HCT116 (cell line): ENCODE data around the gene CBX8. TPM values are rescaled to one million over a fixed set of nuclear protein-coding genes. Genes with fewer than 3 reads are reported as not detected.

Experiments used
- ATAC-seq: fragments of 200-7000 bp; cut with Tn5 transposase; 2 replicates; pipeline ENCODE4 v1.9.1; 2020; ENCODE audit warnings: mild to moderate bottlenecking, moderate library complexity
- BruUV-seq: library from RNA; stranded (reverse); fragments of 400-500 nt; replicated peaks from 2 replicates; lab custom pipeline; 2021; lab: Mats Ljungman, UMichigan
- CTCF ChIA-PET: fragments of 300-600 bp; sonication (Branson Sonifier 250); formaldehyde crosslinking; loops from one replicate; lab custom pipeline; 2021; ENCODE audit warnings: antibody characterized with exemption; lab: Charles Lee
- POLR2A ChIA-PET: fragments of 300-600, 350-600 bp; sonication (Branson Sonifier 250); formaldehyde crosslinking; loops from one replicate; lab custom pipeline; 2021; ENCODE audit warnings: antibody characterized with exemption; lab: Charles Lee
- RAD21 ChIA-PET, 2 experiments: fragments of 300-600 bp; sonication (Branson Sonifier 250); formaldehyde crosslinking; loops; one replicate each; lab custom pipeline; 2023; ENCODE audit warnings: low total read pairs in 2 of 2; ENCODE audit not compliant: uncharacterized antibody in 2 of 2, unreplicated experiment in 2 of 2, low non-redundant PET in 1 of 2; lab: Charles Lee
- DNase-seq: peaks from one replicate; pipeline ENCODE4 v3.0.0-alpha.2; 2010; ENCODE audit warnings: low read depth, low spot score
- H2AFZ ChIP-seq: fragments of 200-600 bp; shearing (Covaris generic), sonication (generic); 2 replicates; pipeline ENCODE4 v1.6.1; 2017; ENCODE audit warnings: low read depth, mixed run types, mixed read lengths, antibody characterized with exemption, low read length; ENCODE audit not compliant: poor library complexity, severe bottlenecking
- H3K27ac ChIP-seq: 2 replicates; pipeline ENCODE4 v1.5.1; 2012; ENCODE audit warnings: low read depth, low read length
- H3K27me3 ChIP-seq: fragments of 200-600 bp; sonication (generic); 2 replicates; pipeline ENCODE4 v1.6.1; 2016; ENCODE audit warnings: mixed run types, low read length, mixed read lengths; ENCODE audit not compliant: insufficient read depth
- H3K36me3 ChIP-seq, 2 experiments: fragments of 200-500 bp in 1 of 2; fragments of 200-600 bp in 1 of 2; sonication (Bioruptor generic) in 1 of 2; sonication (generic) in 1 of 2; 2 replicates each; pipeline versions ENCODE4 v1.5.1 to v1.6.1; 2014 to 2016; ENCODE audit warnings: low read length in 2 of 2, inconsistent platforms in 1 of 2, mixed read lengths in 1 of 2, mixed run types in 1 of 2; ENCODE audit not compliant: insufficient read depth in 2 of 2, control insufficient read depth in 1 of 2
- H3K4me1 ChIP-seq, 2 experiments: fragments of 200-600 bp in 1 of 2; sonication (generic) in 1 of 2; 2 replicates each; pipeline versions ENCODE4 v1.5.1 to v1.6.1; 2012 to 2017; ENCODE audit warnings: low read length in 2 of 2, inconsistent platforms in 1 of 2, mild to moderate bottlenecking in 1 of 2, mixed read lengths in 1 of 2, mixed run types in 1 of 2, moderate library complexity in 1 of 2; ENCODE audit not compliant: insufficient read depth in 2 of 2, control insufficient read depth in 1 of 2
- H3K4me2 ChIP-seq: fragments of 200-600 bp; sonication (generic); 2 replicates; pipeline ENCODE4 v1.6.1; 2017; ENCODE audit warnings: mixed run types, low read length, mixed read lengths
- H3K4me3 ChIP-seq, 2 experiments: fragments of 200-600 bp in 1 of 2; sonication (generic) in 1 of 2; replicated peaks in 1 of 2; 2 replicates each; pipeline ENCODE4 v1.5.1; 2011 to 2016; ENCODE audit warnings: low read length in 2 of 2, control low read depth in 1 of 2, low read depth in 1 of 2, mild to moderate bottlenecking in 1 of 2, mixed read lengths in 1 of 2, mixed run types in 1 of 2
- H3K79me2 ChIP-seq: fragments of 200-600 bp; sonication (generic); 2 replicates; pipeline ENCODE4 v1.6.1; 2017; ENCODE audit warnings: mild to moderate bottlenecking, mixed run types, low read length, moderate library complexity, mixed read lengths; ENCODE audit not compliant: insufficient read depth
- H3K9ac ChIP-seq: fragments of 200-600 bp; sonication (generic); 2 replicates; pipeline ENCODE4 v1.6.1; 2016; ENCODE audit warnings: low read length, mixed read lengths
- H3K9me2 ChIP-seq: fragments of 200-600 bp; sonication (generic), shearing (Covaris generic); 2 replicates; pipeline ENCODE4 v1.6.1; 2017; ENCODE audit warnings: mixed run types, mild to moderate bottlenecking, moderate library complexity; ENCODE audit not compliant: insufficient read depth
- H3K9me3 ChIP-seq, 2 experiments: fragments of 200-500 bp in 1 of 2; fragments of 200-600 bp in 1 of 2; sonication (Bioruptor generic) in 1 of 2; sonication (generic) in 1 of 2; 2 replicates each; pipeline ENCODE4 v1.6.1; 2014 to 2017; ENCODE audit warnings: low read length in 2 of 2, mixed read lengths in 2 of 2, inconsistent platforms in 1 of 2, low read depth in 1 of 2, mild to moderate bottlenecking in 1 of 2, mixed run types in 1 of 2, moderate library complexity in 1 of 2; ENCODE audit not compliant: control insufficient read depth in 1 of 2, insufficient read depth in 1 of 2
- H4K20me1 ChIP-seq: fragments of 200-600 bp; sonication (generic), shearing (Covaris generic); 2 replicates; pipeline ENCODE4 v1.6.1; 2017; ENCODE audit warnings: mixed run types, mild to moderate bottlenecking, moderate library complexity; ENCODE audit not compliant: insufficient read depth
- ELF1 ChIP-seq: IDR thresholded peaks from 2 replicates; pipeline ENCODE4 v1.6.1; 2012; ENCODE audit warnings: low read depth, borderline replicate concordance
- POLR2A ChIP-seq: IDR thresholded peaks from 2 replicates; pipeline ENCODE4 v1.7.0; 2011; ENCODE audit warnings: borderline replicate concordance; ENCODE audit not compliant: insufficient read depth, insufficient read length; ENCODE audit errors: extremely low read depth
- ZNF274 ChIP-seq: fragments of 200-500 bp; sonication (Bioruptor generic); IDR thresholded peaks from 2 replicates; pipeline ENCODE4 v1.6.1; 2014; ENCODE audit warnings: mild to moderate bottlenecking, low read depth, low read length, inconsistent platforms
- intact Hi-C: fragments of 100-400 bp; cut with micrococcal nuclease; formaldehyde crosslinking; loops from 2 replicates; pipeline ENCODE4 v1.10.0; 2022
- total RNA-seq: library from RNA; stranded (reverse); gene quantifications from one replicate; pipeline ENCODE4 v1.2.1, GENCODE V29; 2021; ENCODE audit not compliant: unreplicated experiment
- TF ChIP-seq, protein P1 (sequence below): IDR thresholded peaks from 2 replicates; pipeline ENCODE4 v1.6.1; 2012; ENCODE audit warnings: low read depth

CBX8 gene
- total RNA-seq, 1 experiment from 2014 or later: 29.0 TPM

- RAD21 ChIA-PET: no interaction called here
- Histone ChIP-seq H3K4me2 (no peak overlapping the region), H3K4me3 (no peak overlapping the region), H3K36me3 (peaks cover 0 to under 1% of the 10 kb centered on the region in 2 experiments; a peak in 1 of 4 replicates), H3K79me2 (peaks cover 27% of the 10 kb centered on the region), H2AFZ (no peak overlapping the region), H3K9ac (no peak overlapping the region), H3K9me3 (no peaks in the 10 kb centered on the region), H3K9me2 (no peaks in the 10 kb centered on the region), H4K20me1 (peaks cover 4% of the 10 kb centered on the region; the same call in 1 of the 2 replicates), H3K27me3 (no peaks in the 10 kb centered on the region), H3K27ac (no peak overlapping the region; the same call in 1 of the 2 replicates), H3K4me1 (peaks cover 41 to 56% of the 10 kb centered on the region in 2 experiments)
- no peak for ATAC-seq
- intact Hi-C loops: no loop called here
- BruUV-seq: no TSS peak
- CTCF ChIA-PET: interaction anchor here (1.1 to 4.5 kb wide), 5 partner anchors 9 to 145 kb away, joined by 4 to 67 read pairs (median 6); partner anchors contain the start of gene CBX8
- POLR2A ChIA-PET: interaction anchor here (0.5 to 2.9 kb wide), 3 partner anchors 9 to 164 kb away, joined by 4 to 73 read pairs (median 8); no protein-coding TSS in a partner anchor
- TF ChIP-seq POLR2A (no peak), ZNF274 (no peak), ELF1 (no peak)
- TF ChIP-seq, protein P1, sequence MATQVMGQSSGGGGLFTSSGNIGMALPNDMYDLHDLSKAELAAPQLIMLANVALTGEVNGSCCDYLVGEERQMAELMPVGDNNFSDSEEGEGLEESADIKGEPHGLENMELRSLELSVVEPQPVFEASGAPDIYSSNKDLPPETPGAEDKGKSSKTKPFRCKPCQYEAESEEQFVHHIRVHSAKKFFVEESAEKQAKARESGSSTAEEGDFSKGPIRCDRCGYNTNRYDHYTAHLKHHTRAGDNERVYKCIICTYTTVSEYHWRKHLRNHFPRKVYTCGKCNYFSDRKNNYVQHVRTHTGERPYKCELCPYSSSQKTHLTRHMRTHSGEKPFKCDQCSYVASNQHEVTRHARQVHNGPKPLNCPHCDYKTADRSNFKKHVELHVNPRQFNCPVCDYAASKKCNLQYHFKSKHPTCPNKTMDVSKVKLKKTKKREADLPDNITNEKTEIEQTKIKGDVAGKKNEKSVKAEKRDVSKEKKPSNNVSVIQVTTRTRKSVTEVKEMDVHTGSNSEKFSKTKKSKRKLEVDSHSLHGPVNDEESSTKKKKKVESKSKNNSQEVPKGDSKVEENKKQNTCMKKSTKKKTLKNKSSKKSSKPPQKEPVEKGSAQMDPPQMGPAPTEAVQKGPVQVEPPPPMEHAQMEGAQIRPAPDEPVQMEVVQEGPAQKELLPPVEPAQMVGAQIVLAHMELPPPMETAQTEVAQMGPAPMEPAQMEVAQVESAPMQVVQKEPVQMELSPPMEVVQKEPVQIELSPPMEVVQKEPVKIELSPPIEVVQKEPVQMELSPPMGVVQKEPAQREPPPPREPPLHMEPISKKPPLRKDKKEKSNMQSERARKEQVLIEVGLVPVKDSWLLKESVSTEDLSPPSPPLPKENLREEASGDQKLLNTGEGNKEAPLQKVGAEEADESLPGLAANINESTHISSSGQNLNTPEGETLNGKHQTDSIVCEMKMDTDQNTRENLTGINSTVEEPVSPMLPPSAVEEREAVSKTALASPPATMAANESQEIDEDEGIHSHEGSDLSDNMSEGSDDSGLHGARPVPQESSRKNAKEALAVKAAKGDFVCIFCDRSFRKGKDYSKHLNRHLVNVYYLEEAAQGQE: no peak
- no peak for DNase-seq
These were observed 44.1 kb upstream of the CBX8 start for GRCh38 chr17:79840989-79841286.
